Mammary epithelial cell (primary cell): Measurements from ENCODE around the gene RALGAPA1.

Experiments
- CTCF ChIP-seq, 2 donors: IDR thresholded peaks in 1 of 2; conservative IDR thresholded peaks in 1 of 2; 2 replicates each; pipeline ENCODE4 v1.5.1; 2011 to 2012; ENCODE audit warnings: inconsistent platforms in 2 of 2, low read length in 2 of 2, mild to moderate bottlenecking in 2 of 2, control low read depth in 1 of 2, low read depth in 1 of 2; ENCODE audit not compliant: insufficient read depth in 1 of 2; ENCODE audit errors: extremely low read depth in 1 of 2
- EZH2 ChIP-seq: IDR thresholded peaks from 2 replicates; pipeline ENCODE4 v1.6.1; 2012; ENCODE audit warnings: low read length, inconsistent platforms, borderline replicate concordance

DNA sequence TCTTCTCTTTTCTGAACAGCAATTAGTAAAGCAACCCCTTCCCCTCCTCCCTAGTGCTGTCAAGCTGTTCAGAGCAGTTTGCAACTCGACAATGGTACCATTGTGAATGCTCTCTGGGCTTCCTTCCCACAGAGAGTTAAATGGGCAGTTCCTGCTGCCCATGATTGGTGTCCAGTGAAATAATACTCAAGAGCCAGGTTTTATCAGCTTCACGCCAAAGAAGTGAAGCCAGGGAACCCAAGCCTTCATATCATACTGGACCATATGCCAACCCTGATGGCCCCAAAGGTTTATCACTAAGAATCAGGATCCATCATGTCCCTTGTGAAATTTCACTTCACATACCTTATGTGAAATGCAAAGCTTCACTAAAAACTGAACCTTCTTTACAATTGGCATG is 250.4 kb downstream of the RALGAPA1 start:
- TF ChIP-seq CTCF (conservative IDR thresholded peaks at IDR 0.05 in 1 of 2, IDR thresholded peaks at IDR 0.05 in 1 of 2; ENCODE audit: extremely low read depth in 1 of 2, insufficient read depth in 1 of 2, low read depth in 1 of 2, low read length in 2 of 2) (no peak), EZH2 (no peak)
